ENCODE results near the gene ERMARD.

ERMARD gene

GRCh38 chr6:169723991-169724493 lies 27.4 kb upstream of the ERMARD start:
- DNase-seq (ENCODE audit: extremely low spot score), result peak; percentile 67
- TF ChIP-seq HDGF (IDR thresholded peaks at IDR 0.05; ENCODE audit: borderline replicate concordance) (no peak), FOXM1 (IDR thresholded peaks at IDR 0.05; ENCODE audit: borderline replicate concordance) (peak; percentile 46; the same call in 1 of the 2 replicates)
- ChIA-PET CTCF (no interaction called here), POLR2A (interaction anchor here (1.1 to 4.7 kb wide), 4 partner anchors 17 to 27 kb away, joined by 3 to 49 read pairs (median 14); partner anchors contain the start of genes C6orf120, DYNLT2, ERMARD and WDR27)

- ChIA-PET CTCF (no interaction called here), POLR2A (interaction anchor here (1.0 to 4.7 kb wide), 5 partner anchors 10 to 27 kb away, joined by 3 to 49 read pairs (median 4); partner anchors contain the start of genes C6orf120, DYNLT2, ERMARD and WDR27)
- TF ChIP-seq SP1 (IDR thresholded peaks at IDR 0.05) (no peak), ARNT (IDR thresholded peaks at IDR 0.05) (no peak), TARDBP (IDR thresholded peaks at IDR 0.05) (0 out of 2 replicates have a peak, but pooled peaks have one; percentile 12), ELF4 (IDR thresholded peaks at IDR 0.05) (no peak; the same call in 1 of the 2 replicates), LEF1 (IDR thresholded peaks at IDR 0.05; ENCODE audit: borderline replicate concordance) (no peak), CTBP1 (IDR thresholded peaks at IDR 0.05; ENCODE audit: borderline replicate concordance) (0 out of 2 replicates have a peak, but pooled peaks have one; percentile 23), FOXM1 (IDR thresholded peaks at IDR 0.05; ENCODE audit: borderline replicate concordance) (no peak), FOXA1 (IDR thresholded peaks at IDR 0.05) (no peak), NFRKB (IDR thresholded peaks at IDR 0.05) (no peak), L3MBTL2 (conservative IDR thresholded peaks at IDR 0.05) (peak; percentile 98)
- TF ChIP-seq, protein P1, sequence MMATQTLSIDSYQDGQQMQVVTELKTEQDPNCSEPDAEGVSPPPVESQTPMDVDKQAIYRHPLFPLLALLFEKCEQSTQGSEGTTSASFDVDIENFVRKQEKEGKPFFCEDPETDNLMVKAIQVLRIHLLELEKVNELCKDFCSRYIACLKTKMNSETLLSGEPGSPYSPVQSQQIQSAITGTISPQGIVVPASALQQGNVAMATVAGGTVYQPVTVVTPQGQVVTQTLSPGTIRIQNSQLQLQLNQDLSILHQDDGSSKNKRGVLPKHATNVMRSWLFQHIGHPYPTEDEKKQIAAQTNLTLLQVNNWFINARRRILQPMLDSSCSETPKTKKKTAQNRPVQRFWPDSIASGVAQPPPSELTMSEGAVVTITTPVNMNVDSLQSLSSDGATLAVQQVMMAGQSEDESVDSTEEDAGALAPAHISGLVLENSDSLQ (IDR thresholded peaks at IDR 0.05), result no peak
- DNase-seq (ENCODE audit: extremely low spot score), result peak; percentile 75
These were observed 26.8 kb upstream of the ERMARD start, which contains the start of gene PHF10 for GRCh38 chr6:169724494-169725124. PHF10 (minus strand) TSS chr6:169724500; CDS start chr6:169723931, 569 bp downstream.

DNA sequence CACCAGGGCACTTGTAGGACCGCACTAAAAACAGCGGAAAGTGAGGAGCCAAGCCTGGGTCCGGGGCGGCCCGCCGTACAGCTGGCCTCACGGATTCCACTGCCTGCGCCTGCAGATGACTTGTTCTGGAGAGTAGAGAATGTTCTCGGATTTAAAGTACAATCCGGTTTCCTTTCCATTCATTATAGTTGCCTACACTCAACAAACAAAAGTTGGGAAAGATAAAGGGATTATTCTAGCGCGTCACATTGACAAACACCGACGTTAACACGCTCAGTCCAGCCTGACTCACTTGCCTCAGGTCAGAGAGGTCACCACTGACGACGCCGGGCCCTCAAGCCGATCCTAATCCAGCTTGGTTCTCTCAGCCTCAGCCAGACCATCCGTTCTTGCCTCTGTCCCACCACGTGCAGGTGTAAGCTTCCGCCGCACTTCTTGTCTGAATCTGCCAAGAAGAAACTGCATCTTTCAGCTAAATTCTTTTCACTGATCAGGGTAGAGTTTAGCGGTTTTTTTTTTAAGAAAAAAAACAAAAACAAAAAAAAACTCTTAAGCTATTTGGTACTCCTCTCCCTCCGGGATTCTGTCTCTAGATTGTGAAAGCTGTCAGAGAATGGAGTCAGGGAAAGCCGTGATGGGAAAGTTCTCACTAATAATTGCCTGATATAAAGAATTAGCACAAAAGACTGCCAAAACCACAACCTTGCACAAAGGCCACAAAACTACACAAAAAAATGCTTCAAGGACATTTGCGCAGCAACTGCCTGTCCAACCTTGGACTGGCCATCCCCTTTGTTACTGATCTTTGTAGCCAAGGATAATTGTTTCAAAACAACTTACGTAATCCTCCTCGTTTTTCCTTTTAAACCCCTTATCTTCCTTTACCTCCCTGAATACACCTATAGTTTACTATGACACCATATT lies 26.0 kb upstream of the ERMARD start:
- CTCF ChIA-PET, result no interaction called here
- POLR2A ChIA-PET, result interaction anchor here (1.0 to 4.7 kb wide), 5 partner anchors 10 to 26 kb away, joined by 3 to 49 read pairs (median 4); partner anchors contain the start of genes C6orf120, DYNLT2, ERMARD and WDR27
- peak; percentile 79; the same call in 1 of the 2 replicates for TF ChIP-seq L3MBTL2 (conservative IDR thresholded peaks at IDR 0.05)
- TF ChIP-seq FOXA1 (IDR thresholded peaks at IDR 0.05), result no peak
- TF ChIP-seq HDGF (IDR thresholded peaks at IDR 0.05; ENCODE audit: borderline replicate concordance), result no peak
- peak; percentile 53 for DNase-seq (ENCODE audit: extremely low spot score)

DNA sequence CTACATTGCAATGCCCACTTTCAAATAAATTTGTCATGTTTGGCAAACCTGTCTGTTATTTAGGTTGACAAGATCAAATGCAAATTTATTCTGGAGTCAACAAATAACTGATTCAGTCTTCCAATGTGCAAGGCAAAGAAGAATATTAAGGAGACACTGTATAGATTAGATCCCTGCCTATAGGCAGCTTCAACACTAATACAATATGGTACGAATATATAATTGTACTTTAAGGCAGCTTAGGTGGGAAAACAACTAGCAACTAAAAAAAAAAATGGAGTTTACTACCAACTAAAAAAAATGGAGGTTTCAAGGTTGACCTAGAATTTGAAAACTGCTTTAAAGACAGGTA lies 25.4 kb upstream of the ERMARD start:
- POLR2A ChIA-PET, result interaction anchor here (1.0 to 4.7 kb wide), 4 partner anchors 24 to 26 kb away, joined by 3 to 49 read pairs (median 8); partner anchors contain the start of genes C6orf120, DYNLT2, ERMARD and WDR27
- CTCF ChIA-PET, result no interaction called here
- no peak for DNase-seq (ENCODE audit: extremely low spot score)
- TF ChIP-seq SUZ12 (IDR thresholded peaks at IDR 0.05) (no peak), FOXM1 (IDR thresholded peaks at IDR 0.05; ENCODE audit: borderline replicate concordance) (no peak), FOXA1 (IDR thresholded peaks at IDR 0.05) (no peak), BHLHE40 (IDR thresholded peaks at IDR 0.05; ENCODE audit: borderline replicate concordance) (no peak), ELF4 (IDR thresholded peaks at IDR 0.05) (no peak), SP1 (IDR thresholded peaks at IDR 0.05) (no peak), FOXK2 (IDR thresholded peaks at IDR 0.05) (no peak), TARDBP (IDR thresholded peaks at IDR 0.05) (no peak), HDGF (IDR thresholded peaks at IDR 0.05; ENCODE audit: borderline replicate concordance) (no peak), ARNT (IDR thresholded peaks at IDR 0.05) (no peak)

GRCh38 chr6:169726963-169727362 lies 24.5 kb upstream of the ERMARD start:
- POLR2A ChIA-PET, result interaction anchor here (0.7 to 1.6 kb wide), 4 partner anchors 23 to 27 kb away, joined by 3 to 6 read pairs (median 3); partner anchors contain the start of genes DYNLT2 and ERMARD
- TF ChIP-seq FOXK2 (IDR thresholded peaks at IDR 0.05), result no peak
- TF ChIP-seq CTBP1 (IDR thresholded peaks at IDR 0.05; ENCODE audit: borderline replicate concordance), result no peak
- no peak for TF ChIP-seq HDGF (IDR thresholded peaks at IDR 0.05; ENCODE audit: borderline replicate concordance)
- no peak for TF ChIP-seq SP1 (IDR thresholded peaks at IDR 0.05)
- TF ChIP-seq LEF1 (IDR thresholded peaks at IDR 0.05; ENCODE audit: borderline replicate concordance), result no peak
- no peak for TF ChIP-seq BHLHE40 (IDR thresholded peaks at IDR 0.05; ENCODE audit: borderline replicate concordance)
- no peak for TF ChIP-seq L3MBTL2 (conservative IDR thresholded peaks at IDR 0.05)
- no peak for TF ChIP-seq ARNT (IDR thresholded peaks at IDR 0.05)
- TF ChIP-seq, protein P1 (IDR thresholded peaks at IDR 0.05), result no peak
- TF ChIP-seq ELF4 (IDR thresholded peaks at IDR 0.05), result no peak
- no peak for TF ChIP-seq ZNF384 (IDR thresholded peaks at IDR 0.05)
- no peak for TF ChIP-seq NFRKB (IDR thresholded peaks at IDR 0.05)
- TF ChIP-seq FOXM1 (IDR thresholded peaks at IDR 0.05; ENCODE audit: borderline replicate concordance), result no peak
- TF ChIP-seq TARDBP (IDR thresholded peaks at IDR 0.05), result no peak
- no peak for TF ChIP-seq SUZ12 (IDR thresholded peaks at IDR 0.05)
- DNase-seq (ENCODE audit: extremely low spot score), result no peak
- CTCF ChIA-PET, result no interaction called here

GRCh38 chr6:169729961-169730360 lies 21.5 kb upstream of the ERMARD start:
- TF ChIP-seq ZNF384 (IDR thresholded peaks at IDR 0.05) (no peak), ELF4 (IDR thresholded peaks at IDR 0.05) (no peak), LEF1 (IDR thresholded peaks at IDR 0.05; ENCODE audit: borderline replicate concordance) (no peak), ARNT (IDR thresholded peaks at IDR 0.05) (no peak), CTBP1 (IDR thresholded peaks at IDR 0.05; ENCODE audit: borderline replicate concordance) (no peak), FOXA1 (IDR thresholded peaks at IDR 0.05) (no peak), TARDBP (IDR thresholded peaks at IDR 0.05) (no peak), FOXK2 (IDR thresholded peaks at IDR 0.05) (no peak), SUZ12 (IDR thresholded peaks at IDR 0.05) (no peak)
- ChIA-PET CTCF (no interaction called here), POLR2A (interaction anchor here (1.6 kb wide), 1 partner anchor 22 kb away, joined by 4 read pairs; the partner anchor contains the start of genes DYNLT2 and ERMARD)
- DNase-seq (ENCODE audit: extremely low spot score), result no peak
